HG03196 (cell line): ENCODE results near the gene SLC27A3.
"Not testable (repeated sequence)": the region's sequence is repeated elsewhere in the genome, so short reads cannot be mapped to it uniquely, and the experiment has no call there.

Experiments used
- ATAC-seq: cut with Tn5 transposase; IDR thresholded peaks from one replicate; pipeline ENCODE4 v1.9.1; 2021; ENCODE audit not compliant: unreplicated experiment

SLC27A3 gene

DNA sequence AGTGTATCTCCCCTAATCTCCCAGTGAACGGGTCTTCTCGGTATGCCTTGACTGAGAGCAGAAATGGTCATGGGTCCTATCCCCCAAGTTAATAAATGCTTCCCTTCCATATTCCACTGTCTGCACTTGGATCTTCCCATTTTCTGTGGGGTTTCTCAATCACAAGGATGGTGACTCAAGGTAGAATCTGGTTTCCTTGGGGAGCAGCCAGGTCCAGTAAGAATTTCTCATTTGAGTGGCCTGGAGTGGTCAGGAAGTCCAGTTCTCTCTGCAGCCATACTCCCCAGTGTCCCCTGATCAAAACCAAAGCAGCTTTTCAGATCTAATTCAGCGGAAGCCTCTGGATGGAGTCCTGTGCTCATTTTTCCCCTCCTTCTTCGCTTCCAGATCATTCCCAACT is 14.8 kb upstream of the SLC27A3 start:
- no peak for ATAC-seq

GRCh38 chr1:153763365-153764225 is 11.6 kb upstream of the SLC27A3 start:
- no peak for ATAC-seq

DNA sequence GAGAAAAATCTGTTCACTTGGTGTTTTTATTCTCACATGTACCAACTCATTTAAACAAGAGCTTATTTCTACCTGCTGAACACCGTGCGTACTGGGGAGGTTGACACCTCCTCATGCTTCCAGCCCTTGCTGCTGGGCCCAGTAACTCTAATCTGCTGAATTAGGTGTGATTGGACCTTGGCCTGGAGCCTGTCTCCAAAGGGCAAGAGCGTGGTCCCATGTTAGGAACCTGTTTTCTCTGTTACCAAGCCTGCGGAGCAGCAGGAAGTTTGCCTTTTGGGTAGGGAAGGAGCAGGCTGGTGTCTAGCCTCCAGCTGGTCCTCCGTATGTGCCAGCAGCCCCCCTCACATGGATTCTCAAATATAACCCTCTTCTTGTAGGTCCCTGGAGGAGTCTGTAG is 10.9 kb upstream of the SLC27A3 start:
- ATAC-seq, result no peak

DNA sequence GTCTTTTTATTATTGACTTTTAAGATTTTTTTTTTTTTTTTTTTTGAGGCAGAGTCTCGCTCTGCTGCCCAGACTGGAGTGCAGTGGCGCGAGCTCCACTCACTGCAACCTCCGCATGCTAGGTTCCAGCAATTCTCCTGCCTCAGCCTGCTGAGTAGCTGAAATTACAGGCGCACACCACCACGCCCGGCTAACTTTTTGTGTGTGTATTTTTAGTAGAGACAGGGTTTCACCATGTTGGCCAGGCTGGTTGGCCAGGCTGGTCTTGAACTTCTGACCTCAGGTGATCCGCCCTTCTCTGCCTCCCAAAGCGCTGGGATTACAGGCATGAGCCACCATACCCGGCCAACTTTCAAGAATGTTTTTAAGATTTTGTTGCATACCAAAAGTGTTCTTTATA is 8.5 kb upstream of the SLC27A3 start:
- ATAC-seq, result not testable (repeated sequence)

DNA sequence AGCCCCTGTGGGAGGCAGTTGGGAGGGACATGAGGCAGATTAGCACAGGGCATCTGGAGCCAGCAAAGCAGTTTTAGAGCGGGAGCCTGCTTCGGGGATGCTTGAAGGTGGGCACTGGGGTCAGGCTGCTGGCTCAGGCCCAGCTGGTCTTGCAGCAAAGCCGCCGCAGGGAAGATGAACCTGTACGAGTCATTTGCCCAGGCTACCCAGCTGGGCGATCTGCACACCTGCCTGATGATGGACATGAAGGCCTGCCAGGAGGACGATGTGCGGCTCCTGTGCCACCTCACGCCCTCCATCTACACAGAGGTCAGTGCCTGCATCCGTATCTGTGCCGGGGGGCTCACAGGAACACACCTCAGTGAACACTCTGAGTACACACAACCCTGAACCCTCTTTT is 7.7 kb upstream of the SLC27A3 start:
- ATAC-seq, result no peak

GRCh38 chr1:153768316-153769181 is 6.7 kb upstream of the SLC27A3 start:
- no peak for ATAC-seq

DNA sequence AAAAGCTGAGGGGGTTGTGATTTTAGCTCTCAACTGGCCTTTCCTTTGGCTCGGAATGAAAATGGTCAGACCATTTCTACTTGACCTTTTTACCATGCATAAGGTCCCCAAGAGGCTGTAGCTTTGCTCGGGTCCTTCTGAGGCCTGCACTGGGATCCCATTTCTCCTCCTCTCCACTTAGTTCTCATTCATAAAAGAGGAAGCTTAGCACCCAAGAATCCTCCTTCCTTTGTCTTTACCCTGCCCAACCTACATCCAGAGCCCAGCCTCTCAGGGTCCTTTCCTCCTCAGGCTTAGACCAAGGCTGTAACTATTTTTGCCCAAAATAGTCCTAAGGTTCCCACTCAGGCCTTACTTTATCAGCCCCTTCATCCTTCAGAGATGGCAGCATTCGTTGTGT is 6.0 kb upstream of the SLC27A3 start:
- no peak for ATAC-seq

DNA sequence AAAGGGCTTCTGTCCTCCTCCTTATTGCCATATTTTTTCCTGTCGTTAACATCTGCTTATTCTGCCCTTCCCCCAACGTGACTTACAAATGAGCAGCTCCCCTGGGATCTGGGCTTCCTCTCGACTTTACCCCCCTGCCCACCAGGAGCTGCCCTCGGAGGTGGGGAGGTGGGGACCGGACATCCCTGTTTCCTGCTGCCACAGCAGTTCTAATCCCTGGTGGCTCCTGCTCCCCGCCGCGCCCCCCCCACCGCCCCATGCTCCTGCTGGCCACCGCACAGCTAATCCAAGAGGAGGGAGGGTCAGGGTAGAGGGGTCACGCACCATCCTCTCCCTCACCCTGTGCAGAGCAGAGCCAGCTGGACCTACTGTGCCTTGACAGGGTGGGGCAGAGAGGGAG is 4.4 kb upstream of the SLC27A3 start:
- no peak for ATAC-seq

DNA sequence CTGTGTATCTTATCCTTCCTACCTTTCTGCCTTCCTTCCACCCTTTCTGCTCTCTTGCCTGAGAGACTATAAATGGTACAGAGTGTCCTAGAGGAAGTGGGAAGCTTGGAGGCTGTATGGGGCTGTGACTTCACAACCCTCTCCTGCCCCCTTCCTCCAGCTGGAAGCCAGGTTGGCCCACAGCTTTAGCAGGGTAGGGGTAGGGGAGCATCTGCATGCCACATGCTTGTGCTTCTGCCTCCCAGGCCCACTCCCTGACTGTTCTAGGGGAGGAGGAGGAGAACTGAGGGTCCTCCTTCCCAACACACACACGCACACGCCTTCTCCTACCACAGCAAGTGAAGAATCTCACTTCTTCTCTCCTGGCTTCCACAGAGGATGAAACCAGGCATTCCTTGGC is 3.9 kb upstream of the SLC27A3 start:
- ATAC-seq, result no peak

DNA sequence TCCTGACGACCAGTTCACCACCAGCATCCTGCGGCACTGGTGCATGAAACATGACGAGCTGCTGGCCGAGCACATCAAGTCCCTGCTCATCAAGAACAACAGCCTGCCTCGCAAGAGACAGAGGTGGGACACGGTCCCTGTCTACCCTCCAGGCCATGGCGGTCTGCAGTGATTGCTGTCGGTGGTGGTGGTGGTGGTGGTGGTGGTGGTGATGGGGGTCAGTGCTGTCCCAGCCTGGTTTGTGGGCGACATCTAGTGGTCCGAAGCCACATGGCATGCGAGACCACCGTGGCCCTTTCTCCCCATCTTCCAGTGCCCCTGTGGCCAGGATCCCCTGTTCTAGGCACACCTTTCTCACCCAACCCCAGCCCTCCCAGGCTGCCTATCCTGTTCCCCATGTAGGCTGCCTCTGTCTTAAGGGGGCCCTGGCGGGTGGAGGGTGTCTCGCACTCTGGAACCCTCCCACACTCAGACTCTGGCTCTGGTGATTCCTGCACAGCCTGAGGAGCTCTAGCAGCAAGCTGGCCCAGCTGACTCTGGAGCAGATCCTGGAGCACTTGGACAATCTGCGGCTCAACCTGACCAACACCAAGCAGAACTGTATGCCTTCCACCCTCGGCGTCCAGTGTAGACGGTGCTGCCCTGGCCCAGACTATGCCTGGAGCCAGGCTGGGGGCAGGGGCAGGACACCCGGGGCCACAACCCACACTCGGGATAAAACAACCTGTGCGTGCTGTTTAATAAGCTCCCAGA is 3.2 kb upstream of the SLC27A3 start:
- ATAC-seq, result no peak

- no peak for ATAC-seq
Observed at GRCh38 chr1:153773096-153773921, 1.9 kb upstream of the SLC27A3 start.

GRCh38 chr1:153774026-153774595 is 1.1 kb upstream of the SLC27A3 start:
- ATAC-seq, result no peak

GRCh38 chr1:153775458-153776327 is 486 bp downstream of the SLC27A3 start:
- ATAC-seq, result peak; percentile 45

DNA sequence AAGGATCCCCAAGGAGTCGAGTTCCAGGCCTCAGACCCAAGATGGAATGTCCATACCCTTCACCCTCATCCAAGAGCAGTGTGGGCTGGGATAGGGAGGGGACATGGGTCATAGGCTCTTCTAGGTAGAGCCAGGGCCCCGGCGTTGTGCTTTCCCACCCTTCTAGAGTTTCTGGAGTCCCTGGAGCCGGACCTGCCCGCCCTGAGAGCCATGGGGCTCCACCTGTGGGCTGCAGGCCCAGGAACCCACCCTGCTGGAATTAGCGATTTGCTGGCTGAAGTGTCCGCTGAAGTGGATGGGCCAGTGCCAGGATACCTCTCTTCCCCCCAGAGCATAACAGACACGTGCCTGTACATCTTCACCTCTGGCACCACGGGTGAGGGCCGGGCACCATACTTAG is 1.1 kb downstream of the SLC27A3 start:
- no peak for ATAC-seq

DNA sequence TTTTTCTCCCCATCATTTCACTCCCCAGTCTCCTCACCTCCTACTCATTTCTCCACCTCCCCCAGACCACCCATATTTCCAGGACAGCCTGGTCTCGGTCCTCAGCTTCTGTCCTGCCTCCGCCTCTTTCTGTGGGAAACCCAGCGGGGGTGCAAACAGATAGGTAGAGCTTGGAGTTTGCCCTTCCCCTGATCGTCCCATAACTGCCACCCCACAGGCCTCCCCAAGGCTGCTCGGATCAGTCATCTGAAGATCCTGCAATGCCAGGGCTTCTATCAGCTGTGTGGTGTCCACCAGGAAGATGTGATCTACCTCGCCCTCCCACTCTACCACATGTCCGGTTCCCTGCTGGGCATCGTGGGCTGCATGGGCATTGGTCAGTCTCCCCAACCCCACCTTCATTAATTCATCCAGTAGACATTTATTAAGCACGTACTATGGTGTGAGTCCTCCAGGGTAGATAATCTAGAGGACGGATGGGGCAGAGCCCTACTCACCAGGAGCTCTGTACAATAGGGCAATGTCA is 1.7 kb downstream of the SLC27A3 start:
- no peak for ATAC-seq

DNA sequence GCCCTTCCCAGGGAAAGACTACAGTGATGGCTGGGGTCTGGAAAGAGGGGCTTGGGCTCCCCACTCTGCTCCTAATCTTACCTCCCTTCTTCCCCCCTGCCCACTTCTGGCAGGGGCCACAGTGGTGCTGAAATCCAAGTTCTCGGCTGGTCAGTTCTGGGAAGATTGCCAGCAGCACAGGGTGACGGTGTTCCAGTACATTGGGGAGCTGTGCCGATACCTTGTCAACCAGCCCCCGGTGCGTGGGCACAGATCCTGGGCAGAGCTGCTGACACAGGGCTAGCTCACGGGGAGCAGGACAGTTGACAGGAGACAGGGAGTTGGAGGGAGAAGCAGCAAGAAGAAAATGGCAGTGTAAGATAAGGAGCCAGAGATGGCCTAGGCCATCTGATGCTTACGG is 2.4 kb downstream of the SLC27A3 start:
- no peak for ATAC-seq

DNA sequence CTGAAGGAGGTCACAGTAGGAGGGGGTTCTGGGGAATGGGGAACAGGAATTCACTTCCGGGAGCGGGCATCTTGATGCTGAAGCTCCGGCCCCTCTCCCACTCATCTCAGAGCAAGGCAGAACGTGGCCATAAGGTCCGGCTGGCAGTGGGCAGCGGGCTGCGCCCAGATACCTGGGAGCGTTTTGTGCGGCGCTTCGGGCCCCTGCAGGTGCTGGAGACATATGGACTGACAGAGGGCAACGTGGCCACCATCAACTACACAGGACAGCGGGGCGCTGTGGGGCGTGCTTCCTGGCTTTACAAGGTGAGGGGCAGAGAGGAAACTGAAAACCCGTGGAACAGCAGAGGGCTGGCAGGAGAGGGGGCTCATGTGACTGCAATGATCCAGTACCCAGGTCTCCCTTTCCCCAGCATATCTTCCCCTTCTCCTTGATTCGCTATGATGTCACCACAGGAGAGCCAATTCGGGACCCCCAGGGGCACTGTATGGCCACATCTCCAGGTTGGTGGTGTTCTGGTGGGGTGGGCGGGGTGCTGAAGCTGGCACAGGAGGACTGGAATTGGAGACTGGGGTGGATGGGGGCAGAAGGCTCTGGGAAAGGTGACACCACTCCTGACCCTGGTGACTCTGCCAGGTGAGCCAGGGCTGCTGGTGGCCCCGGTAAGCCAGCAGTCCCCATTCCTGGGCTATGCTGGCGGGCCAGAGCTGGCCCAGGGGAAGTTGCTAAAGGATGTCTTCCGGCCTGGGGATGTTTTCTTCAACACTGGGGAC is 3.0 kb downstream of the SLC27A3 start:
- ATAC-seq, result no peak

- no peak for ATAC-seq
Observed at GRCh38 chr1:153778824-153779519, 3.8 kb downstream of the SLC27A3 start.
